HS-5 (cell line): ENCODE results near the gene PGM3.
"Not testable (repeated sequence)": the region's sequence is repeated elsewhere in the genome, so short reads cannot be mapped to it uniquely, and the experiment has no call there.

Experiments
- DNase-seq: peaks from one replicate; pipeline ENCODE4 v3.0.0-alpha.2; 2012; ENCODE audit warnings: low read depth

PGM3 gene

DNA sequence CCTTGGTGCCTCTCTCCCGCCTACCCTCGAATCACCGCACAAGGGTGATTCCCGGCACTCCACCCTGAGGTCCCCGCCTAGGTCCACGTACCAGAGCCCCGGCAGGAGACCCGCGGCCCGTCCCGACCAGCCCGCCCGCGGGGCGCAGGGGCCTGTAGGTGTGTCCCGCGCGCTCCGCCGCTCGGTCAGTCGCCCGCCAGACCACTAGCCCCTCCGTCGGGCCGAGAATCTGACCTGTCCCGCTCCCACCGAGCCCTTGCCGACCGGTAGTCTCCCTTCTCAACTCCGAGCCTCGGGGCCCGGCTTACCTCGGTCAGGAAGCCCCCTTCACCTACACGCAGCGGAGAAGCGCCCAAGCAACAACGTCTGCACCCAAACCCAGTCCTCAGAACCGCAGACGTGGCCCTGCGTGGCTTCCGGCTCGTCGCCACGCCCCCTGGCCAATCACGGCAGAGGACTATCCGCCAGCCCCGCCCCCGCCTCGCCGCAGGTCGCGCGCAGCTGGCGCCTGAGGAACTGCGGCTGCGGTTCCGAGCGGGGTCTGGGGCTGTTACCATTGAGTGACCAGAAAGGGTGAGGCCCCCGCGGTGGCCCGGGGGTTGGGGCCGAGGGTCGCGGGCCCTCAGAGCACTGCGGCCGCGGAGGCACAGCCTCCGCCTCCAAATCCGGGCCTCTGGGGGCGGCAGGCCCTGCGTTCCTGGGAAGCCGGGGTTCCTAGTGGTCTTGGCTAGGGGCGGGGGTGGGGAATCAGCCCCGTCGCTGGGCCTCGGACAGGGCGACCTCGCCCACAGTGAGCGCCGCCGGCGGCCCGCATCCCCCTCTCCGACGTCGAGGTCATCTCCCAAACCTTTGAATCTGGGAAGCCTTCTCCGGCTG, at the start of gene PGM3, which contains the start of gene RWDD2A:
PGM3 (minus strand) TSS at position 395 of the 876 bp plus-strand sequence. CDS start 2,253 bp downstream, outside the sequence.
RWDD2A (plus strand) TSS at position 487 of the 876 bp plus-strand sequence. CDS start 1,095 bp downstream, outside the sequence.
- DNase-seq: peak; percentile 47

GRCh38 chr6:83231146-83231545, 38.1 kb upstream of the PGM3 start:
- DNase-seq: no peak

- no peak for DNase-seq
These were observed 33.5 kb upstream of the PGM3 start for GRCh38 chr6:83226517-83226916.

- DNase-seq: no peak
These were observed 28.9 kb upstream of the PGM3 start for GRCh38 chr6:83221889-83222479.

DNA sequence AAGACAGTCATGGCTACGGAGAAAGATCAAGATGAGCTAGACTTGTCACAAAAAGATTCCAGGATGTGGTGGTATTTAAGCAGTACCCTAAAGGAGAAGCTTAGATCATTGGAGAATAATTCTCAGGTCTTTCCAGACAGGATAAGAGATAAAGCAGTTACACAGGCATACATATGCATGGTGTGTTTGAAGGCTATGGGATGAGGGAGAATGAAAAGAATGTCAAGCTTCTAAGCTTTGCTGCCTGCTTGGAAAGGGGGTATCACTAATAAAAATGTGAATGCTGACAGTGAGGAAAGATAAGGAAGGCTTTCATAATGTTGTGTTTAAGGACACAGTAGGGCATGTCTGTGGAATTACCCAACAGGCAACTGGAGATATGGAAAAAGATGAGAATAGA, 28.2 kb upstream of the PGM3 start:
- no peak for DNase-seq

DNA sequence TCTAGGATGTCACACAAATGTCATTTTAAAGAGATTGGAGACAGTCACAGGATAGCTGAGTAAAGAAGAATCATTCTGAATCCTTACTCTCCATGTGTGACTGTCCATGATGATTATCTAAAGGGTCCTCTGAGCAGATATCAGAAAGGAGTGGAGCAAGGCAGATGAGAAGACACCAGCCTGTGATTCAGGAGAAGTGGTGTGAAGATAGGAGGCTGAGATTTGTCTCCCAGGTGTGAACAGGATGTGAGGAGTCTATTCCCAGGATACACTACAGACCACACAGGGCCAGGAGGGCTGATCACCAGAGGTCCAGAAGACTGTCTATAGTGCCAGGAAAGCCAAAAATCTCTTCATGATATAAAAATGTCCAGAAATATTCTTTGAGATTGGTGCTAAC, 27.1 kb upstream of the PGM3 start:
- no peak for DNase-seq

- no peak for DNase-seq
These were observed 25.6 kb upstream of the PGM3 start for GRCh38 chr6:83218646-83219045.

DNA sequence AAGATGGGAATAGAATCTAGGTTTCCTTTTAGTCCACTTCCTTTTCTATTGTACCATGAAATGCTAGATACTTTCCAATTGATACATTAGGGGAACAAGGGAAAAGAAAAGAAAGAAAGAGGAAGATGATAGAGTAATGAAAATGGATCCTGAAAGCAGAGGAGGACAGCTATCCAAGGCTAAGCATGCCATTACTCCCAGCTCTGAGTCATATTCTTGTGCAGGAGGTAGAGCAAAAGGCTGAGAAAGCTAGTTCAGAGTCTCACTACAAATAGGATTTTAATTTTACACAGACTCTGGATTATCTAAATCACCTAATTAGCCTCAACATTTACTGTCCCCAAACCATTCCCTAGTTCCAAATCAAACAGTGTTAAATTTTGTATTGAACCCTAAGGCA, 23.7 kb upstream of the PGM3 start:
- DNase-seq: no peak

GRCh38 chr6:83215131-83216047, 22.3 kb upstream of the PGM3 start:
- no peak for DNase-seq

GRCh38 chr6:83202031-83202430, 9.0 kb upstream of the PGM3 start:
- no peak for DNase-seq

- no peak for DNase-seq
These were observed 6.8 kb upstream of the PGM3 start for GRCh38 chr6:83199863-83200225.

- DNase-seq: no peak
These were observed 6.3 kb upstream of the PGM3 start for GRCh38 chr6:83199173-83199862.

DNA sequence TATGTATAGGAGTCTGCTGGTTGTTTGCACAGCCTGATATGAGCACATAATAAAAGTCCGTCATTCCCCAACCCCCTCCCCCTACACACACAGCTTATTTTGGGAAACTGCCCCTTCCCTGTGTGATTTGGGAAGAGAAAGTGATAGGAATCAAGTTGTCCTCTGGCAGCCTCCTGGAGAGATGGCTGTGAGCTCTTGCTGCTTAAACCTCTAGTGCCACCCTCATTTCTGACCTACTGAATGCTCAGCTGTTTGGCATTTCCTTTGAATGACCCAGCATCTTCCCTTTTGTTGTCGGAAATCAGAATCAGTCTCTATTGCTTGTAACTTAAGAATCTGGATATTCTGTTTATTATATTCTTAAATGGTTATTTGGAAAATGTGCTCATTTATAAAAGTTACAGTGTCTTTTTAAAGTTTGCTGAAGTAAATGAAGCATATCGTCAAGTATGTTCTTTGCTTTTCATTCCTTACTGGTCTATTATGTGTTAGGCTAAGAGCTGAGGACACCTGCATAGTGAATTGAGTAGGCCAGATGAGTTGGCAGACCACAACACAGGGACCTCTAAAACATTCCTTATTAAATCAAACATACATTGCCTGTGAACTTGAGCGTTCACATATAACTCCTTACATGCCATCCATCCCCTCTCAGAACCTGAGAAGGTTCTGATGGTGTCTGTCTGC, 5.6 kb upstream of the PGM3 start:
- no peak for DNase-seq

DNA sequence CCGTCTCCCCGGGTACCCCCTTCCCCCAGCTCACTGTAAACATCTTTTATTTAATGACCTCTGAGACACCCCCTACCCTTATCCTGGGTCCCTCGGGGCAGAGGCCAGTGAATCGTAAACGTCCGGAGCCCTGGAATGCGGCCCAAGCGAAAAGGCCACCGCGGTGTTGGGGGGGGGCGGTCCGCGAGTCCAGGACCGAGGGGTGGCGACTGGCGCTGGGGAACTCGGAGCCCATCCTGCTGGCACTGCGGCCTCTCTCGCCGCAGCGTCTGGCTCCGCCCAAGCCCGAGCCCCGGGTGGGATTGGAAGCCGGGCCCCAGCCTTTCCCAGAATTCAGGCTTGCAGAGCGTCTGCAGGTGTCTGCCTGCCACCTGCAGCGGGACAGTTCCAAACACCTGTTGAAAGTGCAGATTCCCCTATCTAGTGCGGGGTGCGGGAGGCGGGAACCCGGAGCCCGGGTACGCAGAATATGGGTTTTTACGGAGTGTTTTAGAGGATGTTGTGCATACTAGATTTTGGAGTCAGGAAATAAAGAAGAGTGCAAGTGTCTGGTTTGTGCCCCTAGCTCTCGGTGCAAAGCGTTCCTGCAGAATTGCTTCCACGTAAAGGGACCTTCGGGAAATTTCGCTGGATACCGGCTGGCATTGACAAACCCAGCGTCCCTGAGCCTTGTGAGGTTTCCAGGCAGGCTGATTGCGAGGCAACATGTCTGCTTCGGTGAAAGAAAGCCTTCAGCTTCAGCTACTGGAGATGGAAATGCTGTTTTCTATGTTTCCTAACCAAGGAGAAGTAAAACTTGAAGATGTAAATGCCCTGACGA, 892 bp upstream of the PGM3 start:
- no peak for DNase-seq

- DNase-seq: peak; percentile 22
These were observed 609 bp downstream of the PGM3 start for GRCh38 chr6:83192456-83192855.

- DNase-seq: not testable (repeated sequence)
These were observed 1.1 kb downstream of the PGM3 start for GRCh38 chr6:83191974-83192373.

DNA sequence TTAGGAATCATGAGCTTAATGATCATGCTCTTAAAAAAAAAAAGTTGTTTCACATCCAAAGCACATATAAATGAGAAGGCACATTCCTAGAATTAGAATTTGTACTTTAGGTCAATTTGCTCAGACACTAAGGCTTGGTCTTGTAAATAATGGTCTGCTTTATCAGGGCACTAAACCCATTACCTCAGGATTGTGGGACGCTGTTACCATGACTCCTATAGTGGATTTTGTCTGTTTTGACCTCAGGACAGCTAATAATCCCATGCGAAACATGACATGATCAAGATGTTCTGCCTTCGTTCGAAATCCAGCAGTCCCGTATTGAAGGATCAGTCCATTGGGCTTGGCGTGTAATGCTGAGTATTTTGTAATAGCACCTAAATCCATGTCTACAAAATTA, 2.4 kb downstream of the PGM3 start:
- no peak for DNase-seq

DNA sequence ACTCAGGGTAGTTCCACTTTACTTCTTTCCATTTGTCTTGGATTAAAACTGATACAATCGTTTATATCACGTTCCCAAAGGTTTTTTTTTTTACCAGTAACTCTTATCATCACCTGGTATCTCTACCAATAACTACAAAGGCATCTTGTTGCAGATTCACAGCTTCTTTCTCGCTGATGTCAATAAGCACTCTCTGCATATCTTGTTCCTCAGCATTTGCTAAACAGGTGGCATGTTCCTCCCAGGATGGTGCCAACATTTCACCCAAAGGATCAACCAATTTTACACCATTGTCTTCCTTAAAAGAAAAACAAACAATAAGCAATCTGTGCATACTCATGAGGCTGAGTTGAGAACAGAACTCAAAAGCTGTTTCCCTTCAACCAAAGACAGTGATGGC, 4.6 kb downstream of the PGM3 start:
- DNase-seq: no peak

- no peak for DNase-seq
These were observed 8.0 kb downstream of the PGM3 start for GRCh38 chr6:83185096-83185495.

GRCh38 chr6:83183082-83183828, 9.8 kb downstream of the PGM3 start:
- DNase-seq: peak; percentile 91
